Keratinocyte (primary cell): ENCODE data around the gene GDPD5. TPM values are rescaled to one million over a fixed set of nuclear protein-coding genes. Genes with fewer than 3 reads are reported as not detected.

ENCODE experiments used
- DNase-seq: peaks from one replicate; pipeline ENCODE4 v3.0.0-alpha.2; 2011; ENCODE audit warnings: low read depth, missing footprints, low spot score
- FAIRE-seq: peaks from 2 replicates; lab custom pipeline; 2011; peaks lifted over from hg19 to GRCh38; lab: Jason Lieb, UNC
- H2AFZ ChIP-seq: 2 replicates; pipeline ENCODE4 v1.6.0; 2012; ENCODE audit warnings: low read length, control low read depth, inconsistent platforms; ENCODE audit not compliant: control insufficient read depth
- H3K27ac ChIP-seq: 2 replicates; pipeline ENCODE4 v1.5.1; 2011; ENCODE audit warnings: low read length; ENCODE audit not compliant: control insufficient read depth, insufficient read depth
- H3K27me3 ChIP-seq: 3 replicates; pipeline ENCODE4 v1.6.0; 2011; ENCODE audit warnings: low read length; ENCODE audit not compliant: control insufficient read depth, insufficient read depth; ENCODE audit errors: extremely low read depth
- H3K36me3 ChIP-seq, 2 experiments: 2 replicates in 1 of 2; 3 replicates in 1 of 2; pipeline ENCODE4 v1.5.1; 2011; ENCODE audit warnings: low read length in 2 of 2, mild to moderate bottlenecking in 1 of 2; ENCODE audit not compliant: control insufficient read depth in 2 of 2, insufficient read depth in 2 of 2; ENCODE audit errors: extremely low read depth in 1 of 2
- H3K4me1 ChIP-seq: 3 replicates; pipeline ENCODE4 v1.5.1; 2011; ENCODE audit warnings: low read length; ENCODE audit not compliant: control insufficient read depth, insufficient read depth; ENCODE audit errors: extremely low read depth
- H3K4me2 ChIP-seq: 3 replicates; pipeline ENCODE4 v1.6.0; 2011; ENCODE audit warnings: low read depth, low read length; ENCODE audit not compliant: control insufficient read depth, insufficient read depth; ENCODE audit errors: extremely low read depth
- H3K4me3 ChIP-seq, 3 experiments: fragments of 200-600 bp in 1 of 3; sonication (generic) in 1 of 3; 2 replicates in 2 of 3; 3 replicates in 1 of 3; pipeline ENCODE4 v1.5.1; 2011 to 2016; ENCODE audit warnings: low read length in 3 of 3, mild to moderate bottlenecking in 3 of 3, control low read depth in 2 of 3, inconsistent platforms in 1 of 3, low read depth in 1 of 3, mixed read lengths in 1 of 3, mixed run types in 1 of 3, moderate library complexity in 1 of 3; ENCODE audit not compliant: control insufficient read depth in 2 of 3, insufficient read depth in 2 of 3; ENCODE audit errors: extremely low read depth in 1 of 3
- H3K79me2 ChIP-seq: 2 replicates; pipeline ENCODE4 v1.6.0; 2012; ENCODE audit warnings: low read length; ENCODE audit not compliant: control insufficient read depth, insufficient read depth
- H3K9ac ChIP-seq: 3 replicates; pipeline ENCODE4 v1.6.0; 2011; ENCODE audit warnings: low read length; ENCODE audit not compliant: control insufficient read depth, insufficient read depth; ENCODE audit errors: extremely low read depth
- H3K9me1 ChIP-seq: 3 replicates; pipeline ENCODE4 v1.6.0; 2011; ENCODE audit warnings: low read length; ENCODE audit not compliant: control insufficient read depth, insufficient read depth; ENCODE audit errors: extremely low read depth
- H3K9me3 ChIP-seq: 2 replicates; pipeline ENCODE4 v1.5.1; 2012; ENCODE audit warnings: low read depth, low read length; ENCODE audit not compliant: control insufficient read depth
- H4K20me1 ChIP-seq: 3 replicates; pipeline ENCODE4 v1.6.0; 2011; ENCODE audit warnings: low read length; ENCODE audit not compliant: control insufficient read depth, insufficient read depth; ENCODE audit errors: extremely low read depth
- EZH2 ChIP-seq: IDR thresholded peaks from one replicate; pipeline ENCODE4 v1.6.1; 2012; ENCODE audit warnings: inconsistent platforms, mild to moderate bottlenecking, low read length, moderate library complexity
- dilution Hi-C: fragments of 300-500 bp; cut with MboI; formaldehyde crosslinking; loops from one replicate; pipeline ENCODE4 v1.7.0; 2020; ENCODE audit warnings: low sequenced_read_pairs; ENCODE audit not compliant: extremely low pct_ligation_motif_present
- polyA plus RNA-seq, 5 experiments: library from polyadenylated mRNA; depleted of rRNA in 3 of 5; stranded (reverse) in 3 of 5; stranded (forward) in 1 of 5; unstranded in 1 of 5; fragments of >200 nt; gene quantifications; 1 replicate in 1 of 5; 2 replicates in 3 of 5; 3 replicates in 1 of 5; pipeline versions ENCODE4 v1.2.1 to v1.2.3, GENCODE V29; 2011 to 2012; ENCODE audit warnings: missing spikeins in 2 of 5, low read depth in 1 of 5, low replicate concordance in 1 of 5
- TF ChIP-seq, protein P1 (sequence below), 3 experiments: IDR thresholded peaks in 1 of 3; conservative IDR thresholded peaks in 1 of 3; optimal IDR thresholded peaks in 1 of 3; 2 replicates in 2 of 3; 3 replicates in 1 of 3; pipeline versions ENCODE3 to v1.5.1; 2011; ENCODE audit warnings: low read length in 3 of 3, mild to moderate bottlenecking in 3 of 3, moderate library complexity in 2 of 3, control low read depth in 1 of 3, inconsistent platforms in 1 of 3; ENCODE audit not compliant: insufficient read depth in 2 of 3; ENCODE audit errors: extremely low read depth in 1 of 3

The GDPD5 gene
- polyA plus RNA-seq, 1 donor (not counting 4 experiments of a cell fraction or from before 2014, with no cell fraction given), result 2.1 TPM

DNA sequence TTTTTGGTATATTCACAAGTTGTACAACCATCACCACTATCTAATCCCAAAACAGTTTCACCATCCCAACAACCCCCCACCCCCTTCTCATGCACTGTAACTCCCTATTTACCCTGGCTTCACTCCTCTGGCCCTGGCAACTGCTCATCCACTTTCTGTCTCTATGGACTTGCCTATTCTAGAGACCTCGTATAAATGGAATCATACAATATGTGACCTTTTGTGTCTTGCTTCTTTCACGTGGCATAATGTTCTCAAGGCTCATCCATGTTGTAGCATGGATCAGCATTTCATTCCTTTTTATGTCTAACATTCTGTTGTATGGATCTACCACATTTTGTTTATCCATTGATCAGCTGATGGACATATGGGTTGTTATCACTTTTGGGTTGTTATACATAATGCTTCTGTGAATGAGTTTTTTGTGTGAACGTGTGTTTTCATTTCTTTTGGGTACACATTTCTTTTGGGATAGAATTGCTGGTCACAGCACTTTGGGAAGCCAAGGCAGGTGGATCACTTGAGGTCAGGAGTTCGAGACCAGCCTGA lies 46.1 kb downstream of the GDPD5 start:
- DNase-seq (no peak), FAIRE-seq (no peak)
- H3K4me2 ChIP-seq, result no peak overlapping the region
- H3K9ac ChIP-seq, result no peak overlapping the region
- no peak overlapping the region for H2AFZ ChIP-seq
- dilution Hi-C loops, result no loop called here
- no peaks in the 10 kb centered on the region for H3K9me3 ChIP-seq
- no peaks in the 10 kb centered on the region for H3K79me2 ChIP-seq
- H4K20me1 ChIP-seq, result no peaks in the 10 kb centered on the region
- H3K36me3 ChIP-seq, result no peaks in the 10 kb centered on the region
- TF ChIP-seq, protein P1, sequence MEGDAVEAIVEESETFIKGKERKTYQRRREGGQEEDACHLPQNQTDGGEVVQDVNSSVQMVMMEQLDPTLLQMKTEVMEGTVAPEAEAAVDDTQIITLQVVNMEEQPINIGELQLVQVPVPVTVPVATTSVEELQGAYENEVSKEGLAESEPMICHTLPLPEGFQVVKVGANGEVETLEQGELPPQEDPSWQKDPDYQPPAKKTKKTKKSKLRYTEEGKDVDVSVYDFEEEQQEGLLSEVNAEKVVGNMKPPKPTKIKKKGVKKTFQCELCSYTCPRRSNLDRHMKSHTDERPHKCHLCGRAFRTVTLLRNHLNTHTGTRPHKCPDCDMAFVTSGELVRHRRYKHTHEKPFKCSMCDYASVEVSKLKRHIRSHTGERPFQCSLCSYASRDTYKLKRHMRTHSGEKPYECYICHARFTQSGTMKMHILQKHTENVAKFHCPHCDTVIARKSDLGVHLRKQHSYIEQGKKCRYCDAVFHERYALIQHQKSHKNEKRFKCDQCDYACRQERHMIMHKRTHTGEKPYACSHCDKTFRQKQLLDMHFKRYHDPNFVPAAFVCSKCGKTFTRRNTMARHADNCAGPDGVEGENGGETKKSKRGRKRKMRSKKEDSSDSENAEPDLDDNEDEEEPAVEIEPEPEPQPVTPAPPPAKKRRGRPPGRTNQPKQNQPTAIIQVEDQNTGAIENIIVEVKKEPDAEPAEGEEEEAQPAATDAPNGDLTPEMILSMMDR (optimal IDR thresholded peaks at IDR 0.05 in 1 of 3, IDR thresholded peaks at IDR 0.05 in 1 of 3, conservative IDR thresholded peaks at IDR 0.05 in 1 of 3; ENCODE audit: extremely low read depth in 1 of 3, insufficient read depth in 2 of 3, low read length in 3 of 3), result no peak
- TF ChIP-seq EZH2, result no peak
- no peaks in the 10 kb centered on the region for H3K4me1 ChIP-seq
- no peaks in the 10 kb centered on the region for H3K9me1 ChIP-seq
- H3K27me3 ChIP-seq, result no peaks in the 10 kb centered on the region
- H3K4me3 ChIP-seq, result no peak overlapping the region
- H3K27ac ChIP-seq, result no peak overlapping the region

DNA sequence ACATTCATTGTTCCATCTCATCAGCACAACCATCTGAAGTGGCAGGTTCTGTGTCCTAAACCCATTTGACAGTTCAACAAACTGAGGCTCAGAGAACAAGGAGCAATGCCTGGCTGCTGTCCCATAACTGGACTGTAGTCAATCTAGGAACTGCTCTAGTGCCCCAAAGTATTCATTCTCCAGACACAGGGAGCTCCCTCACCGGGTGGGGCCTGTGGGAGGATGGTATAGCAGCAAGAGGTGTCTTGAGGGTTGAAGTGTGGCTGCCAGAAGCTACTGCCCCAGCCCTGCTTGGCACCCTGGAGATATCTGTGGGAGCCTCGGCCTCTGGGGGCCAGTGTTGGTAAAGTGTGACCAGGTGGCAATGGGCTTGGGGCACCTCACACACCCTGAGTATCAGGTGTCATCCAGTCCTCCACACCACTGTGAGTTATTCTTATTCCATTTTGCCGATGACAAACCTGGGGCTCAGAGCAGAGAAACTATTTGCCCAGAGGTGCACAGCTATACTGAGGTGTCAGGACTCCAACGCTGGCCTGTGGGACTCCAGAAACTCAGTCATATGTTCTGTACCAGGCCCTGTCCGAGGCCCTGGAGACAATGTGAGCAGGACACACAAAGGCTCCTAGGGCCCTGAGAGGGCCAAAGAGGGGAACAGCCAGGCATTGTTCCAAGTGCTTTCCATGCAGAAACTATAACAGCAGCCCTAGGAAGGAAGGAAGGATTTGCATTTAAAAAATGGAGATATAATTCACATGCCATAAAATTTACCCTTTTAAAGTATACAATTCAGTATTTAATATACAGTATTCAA lies 46.8 kb downstream of the GDPD5 start:
- DNase-seq (no peak), FAIRE-seq (no peak)
- no peaks in the 10 kb centered on the region for H3K9me1 ChIP-seq
- H4K20me1 ChIP-seq, result no peaks in the 10 kb centered on the region
- no peaks in the 10 kb centered on the region for H3K36me3 ChIP-seq
- H3K4me1 ChIP-seq, result no peaks in the 10 kb centered on the region
- no peak overlapping the region for H2AFZ ChIP-seq
- H3K79me2 ChIP-seq, result no peaks in the 10 kb centered on the region
- no peak overlapping the region for H3K4me3 ChIP-seq
- H3K4me2 ChIP-seq, result no peak overlapping the region
- TF ChIP-seq, protein P1 (optimal IDR thresholded peaks at IDR 0.05 in 1 of 3, IDR thresholded peaks at IDR 0.05 in 1 of 3, conservative IDR thresholded peaks at IDR 0.05 in 1 of 3; ENCODE audit: extremely low read depth in 1 of 3, insufficient read depth in 2 of 3, low read length in 3 of 3), result no peak
- TF ChIP-seq EZH2, result no peak
- dilution Hi-C loops, result no loop called here
- no peak overlapping the region for H3K27ac ChIP-seq
- H3K9me3 ChIP-seq, result no peaks in the 10 kb centered on the region
- H3K9ac ChIP-seq, result no peak overlapping the region
- H3K27me3 ChIP-seq, result no peaks in the 10 kb centered on the region
